ENCODE measurements around the gene PDE6B.
"Not testable (repeated sequence)": the region's sequence is repeated elsewhere in the genome, so short reads cannot be mapped to it uniquely, and the experiment has no call there.

Gene PDE6B

DNA sequence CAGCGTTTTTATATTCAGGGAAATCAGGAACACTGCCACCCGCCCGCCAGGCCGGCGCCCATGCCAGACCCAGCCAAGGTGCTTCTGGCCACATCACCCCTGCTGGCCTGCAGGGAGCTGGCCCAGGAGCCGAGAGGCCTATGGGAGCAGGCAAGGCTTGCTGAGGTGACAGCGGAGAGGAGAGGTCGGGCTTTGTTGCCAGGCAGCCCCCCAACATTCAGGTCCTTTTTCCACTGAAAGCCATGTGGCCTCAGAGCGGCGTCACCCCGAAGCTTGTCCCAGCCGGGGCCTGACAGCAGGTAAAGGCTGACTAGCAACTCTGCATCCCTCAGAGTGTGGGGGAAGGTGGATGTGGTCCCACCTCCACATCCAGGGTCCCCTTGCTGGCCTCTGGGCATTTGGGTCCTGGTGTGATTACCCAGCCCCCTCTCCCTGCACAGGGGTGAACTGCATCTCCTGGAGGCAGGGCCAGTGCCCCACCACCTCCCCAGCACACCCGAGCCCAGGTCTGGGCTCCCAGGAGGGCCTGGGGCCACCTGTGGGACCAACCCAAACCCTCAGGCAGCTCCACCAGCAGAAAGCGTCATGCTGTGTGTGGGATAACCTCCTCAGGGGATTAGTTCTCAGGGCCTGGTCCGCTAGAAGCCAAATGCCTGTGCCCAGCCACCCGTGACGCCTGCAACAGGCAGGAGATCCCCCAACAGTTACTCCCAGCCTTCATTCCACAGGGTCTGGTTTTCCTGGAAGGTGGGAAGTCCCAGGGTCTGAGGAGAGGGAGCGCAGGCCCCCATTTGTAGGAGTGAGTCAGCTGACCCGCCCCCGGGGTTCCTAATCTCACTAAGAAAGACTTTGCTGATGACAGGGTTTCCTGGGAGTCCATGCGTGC lies at the start of gene PDE6B:
PDE6B (plus strand) TSS at position 869 of the 886 bp plus-strand sequence. CDS start 54 bp downstream, outside the sequence.
- DNase-seq (ENCODE audit: low spot score) = no peak

DNA sequence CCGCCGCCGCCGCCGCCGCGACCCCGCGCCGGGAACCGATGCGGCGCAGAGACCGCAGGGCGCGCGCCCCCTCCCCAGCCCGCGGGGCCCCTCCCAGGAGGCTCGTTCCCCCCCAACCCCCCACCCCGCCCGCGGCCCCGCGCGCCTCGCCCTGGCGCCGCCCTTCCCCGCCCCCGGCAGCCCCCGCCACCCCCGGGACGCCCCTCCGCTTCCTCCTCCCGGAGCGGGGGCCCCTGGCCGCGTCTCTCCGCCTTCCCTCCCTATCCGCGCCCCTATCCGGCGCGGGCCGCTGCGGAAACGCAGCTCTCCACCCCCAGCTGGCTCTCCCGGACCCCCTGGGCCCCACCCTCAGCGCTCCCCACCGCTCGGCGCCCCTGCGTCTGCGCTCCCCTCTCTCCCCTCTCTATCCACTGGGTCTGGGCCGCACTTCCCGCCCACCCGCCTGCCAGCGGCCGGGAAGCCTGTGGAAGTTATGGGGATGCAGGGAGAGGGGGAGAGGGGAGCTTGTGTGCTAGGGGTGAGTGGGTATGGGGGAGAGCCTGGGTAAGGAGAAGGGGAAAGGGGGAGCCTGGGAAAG lies 49.0 kb upstream of the PDE6B start, which contains the start of gene TMEM271:
TMEM271 (minus strand) TSS at position 51 of the 577 bp plus-strand sequence. CDS start 233 bp downstream, outside the sequence.
- no peak for DNase-seq (ENCODE audit: low spot score)

DNA sequence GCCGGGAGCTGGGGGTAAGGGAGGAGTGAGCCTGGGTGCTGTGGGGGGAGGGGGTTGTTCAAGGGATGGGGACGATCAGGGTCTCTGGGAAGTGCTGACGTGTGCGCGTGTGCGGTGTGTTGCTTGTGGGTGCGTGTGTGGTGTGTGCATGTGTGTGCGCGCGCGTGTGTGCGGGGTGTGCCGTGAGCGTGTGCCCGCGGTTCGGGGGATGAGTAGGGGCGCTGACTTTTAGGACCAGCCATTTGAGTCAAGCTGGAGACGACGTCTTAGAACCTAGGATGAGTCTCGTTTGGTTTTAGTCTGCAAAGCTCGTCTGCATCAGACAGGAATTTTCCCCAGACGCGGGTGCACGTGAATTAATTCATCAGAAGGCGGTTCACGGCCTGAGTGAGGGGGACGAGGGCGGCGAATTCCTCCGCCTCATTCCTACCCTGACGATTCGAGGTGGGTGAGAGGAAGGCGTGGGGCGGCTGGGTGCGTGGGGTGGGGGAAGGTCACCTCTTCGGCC lies 48.3 kb upstream of the PDE6B start:
- DNase-seq (ENCODE audit: low spot score) = no peak

DNA sequence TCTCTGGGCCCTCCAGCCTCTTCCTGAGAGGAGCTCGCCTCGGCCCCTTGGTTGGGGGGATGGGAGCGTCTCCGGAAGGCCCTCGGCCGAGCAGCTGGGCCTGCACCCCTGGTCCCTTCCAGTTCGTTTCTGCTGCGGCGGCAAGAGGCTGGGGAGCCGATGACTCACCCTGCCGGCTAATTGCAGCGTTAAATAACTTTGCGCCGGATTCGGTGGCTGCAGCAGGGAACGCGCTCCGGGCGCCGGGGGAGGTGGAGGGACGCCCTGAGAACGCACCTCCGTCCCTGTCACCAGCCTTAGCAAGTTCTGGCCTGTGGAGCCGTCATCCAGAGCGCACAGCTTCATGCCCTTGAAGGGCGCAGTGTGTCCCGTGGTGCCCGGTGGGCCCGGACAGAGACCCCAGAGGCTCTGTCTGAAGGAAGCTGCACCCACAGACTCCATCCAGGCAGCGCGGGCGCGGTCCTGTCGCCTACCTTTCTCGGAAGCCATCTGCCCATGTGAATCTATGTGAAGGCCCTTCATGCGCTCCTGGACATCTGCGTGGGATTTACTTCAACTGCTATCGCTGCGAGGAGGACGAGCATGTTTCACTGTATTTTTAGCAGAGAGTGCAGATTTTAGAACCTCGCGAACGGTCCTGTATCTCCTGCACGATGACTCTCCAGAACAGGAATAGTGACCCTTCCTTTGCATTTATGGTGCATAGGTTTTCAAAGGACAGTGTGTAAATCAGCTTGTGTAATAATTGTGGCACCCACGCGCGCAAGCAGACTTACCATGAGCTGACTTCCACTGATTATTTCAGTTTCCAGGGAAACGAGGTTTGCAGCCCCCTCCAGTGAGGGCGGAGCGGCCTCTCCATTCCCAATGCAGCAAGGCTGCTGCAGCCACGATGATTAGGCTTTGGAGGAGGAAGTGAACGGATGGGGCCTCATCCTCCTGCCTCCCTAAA lies 47.6 kb upstream of the PDE6B start:
- peak; percentile 61 for DNase-seq (ENCODE audit: low spot score)

- DNase-seq (ENCODE audit: low spot score) = no peak
Observed at GRCh38 chr4:578451-579443, 46.6 kb upstream of the PDE6B start.

- DNase-seq (ENCODE audit: low spot score) = no peak
Observed at GRCh38 chr4:579543-580175, 45.7 kb upstream of the PDE6B start.

GRCh38 chr4:581181-581580 lies 44.2 kb upstream of the PDE6B start:
- DNase-seq (ENCODE audit: low spot score) = no peak

DNA sequence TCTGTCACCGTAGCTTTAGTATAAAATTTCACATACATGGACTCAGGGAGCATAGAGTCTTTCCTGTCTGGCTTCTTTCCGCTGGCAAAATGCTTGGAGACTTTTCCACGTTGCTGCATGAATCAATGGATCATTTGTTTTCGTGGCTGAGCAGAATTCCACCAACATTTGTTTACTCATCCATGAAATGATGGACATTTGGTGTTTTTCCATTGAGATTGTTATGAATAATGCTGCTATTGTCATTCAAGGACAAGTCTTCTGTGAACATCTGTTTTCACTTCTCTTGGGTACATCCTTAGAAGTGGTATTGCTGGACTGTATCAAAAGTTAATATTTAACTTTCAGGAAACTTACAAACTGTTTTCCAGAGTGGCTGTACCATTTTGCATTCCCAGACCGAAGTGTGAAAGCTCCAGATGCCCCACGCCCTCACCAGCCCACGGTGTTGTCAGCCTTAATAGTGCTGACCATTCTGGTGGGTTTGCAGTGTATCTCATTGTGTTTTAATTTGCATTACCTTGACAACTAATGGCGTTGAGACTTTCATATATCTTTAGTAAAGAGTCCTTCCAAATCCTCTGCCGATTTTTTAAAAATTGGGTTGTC lies 43.5 kb upstream of the PDE6B start:
- DNase-seq (ENCODE audit: low spot score) = peak; percentile 79

GRCh38 chr4:583820-584219 lies 41.6 kb upstream of the PDE6B start:
- DNase-seq (ENCODE audit: low spot score) = no peak

- no peak for DNase-seq (ENCODE audit: low spot score)
Observed at GRCh38 chr4:587671-588350, 37.6 kb upstream of the PDE6B start.

DNA sequence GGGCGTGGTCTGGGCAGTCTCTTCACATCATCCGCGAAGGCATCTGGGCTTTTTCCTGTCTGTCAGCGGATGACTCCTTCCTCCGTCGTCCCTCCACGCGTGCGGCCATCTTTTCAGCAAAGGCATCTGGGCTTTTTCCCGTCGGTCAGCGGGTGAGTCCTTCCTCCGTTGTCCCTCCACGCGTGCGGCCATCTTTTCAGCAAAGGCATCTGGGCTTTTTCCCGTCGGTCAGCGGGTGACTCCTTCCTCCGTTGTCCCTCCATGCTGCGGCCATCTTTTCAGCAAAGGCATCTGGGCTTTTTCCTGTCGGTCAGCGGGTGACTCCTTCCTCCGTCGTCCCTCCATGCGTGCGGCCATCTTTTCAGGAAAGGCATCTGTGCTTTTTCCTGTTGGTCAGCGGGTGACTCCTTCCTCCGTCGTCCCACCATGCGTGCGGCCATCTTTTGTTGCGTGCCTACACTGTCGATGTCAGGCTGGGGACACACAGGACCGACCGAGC lies 37.0 kb upstream of the PDE6B start:
- no peak for DNase-seq (ENCODE audit: low spot score)

GRCh38 chr4:589219-589963 lies 36.0 kb upstream of the PDE6B start:
- DNase-seq (ENCODE audit: low spot score) = no peak

GRCh38 chr4:590313-590841 lies 35.0 kb upstream of the PDE6B start:
- no peak for DNase-seq (ENCODE audit: low spot score)

- DNase-seq (ENCODE audit: low spot score) = not testable (repeated sequence)
Observed at GRCh38 chr4:592178-592577, 33.2 kb upstream of the PDE6B start.

DNA sequence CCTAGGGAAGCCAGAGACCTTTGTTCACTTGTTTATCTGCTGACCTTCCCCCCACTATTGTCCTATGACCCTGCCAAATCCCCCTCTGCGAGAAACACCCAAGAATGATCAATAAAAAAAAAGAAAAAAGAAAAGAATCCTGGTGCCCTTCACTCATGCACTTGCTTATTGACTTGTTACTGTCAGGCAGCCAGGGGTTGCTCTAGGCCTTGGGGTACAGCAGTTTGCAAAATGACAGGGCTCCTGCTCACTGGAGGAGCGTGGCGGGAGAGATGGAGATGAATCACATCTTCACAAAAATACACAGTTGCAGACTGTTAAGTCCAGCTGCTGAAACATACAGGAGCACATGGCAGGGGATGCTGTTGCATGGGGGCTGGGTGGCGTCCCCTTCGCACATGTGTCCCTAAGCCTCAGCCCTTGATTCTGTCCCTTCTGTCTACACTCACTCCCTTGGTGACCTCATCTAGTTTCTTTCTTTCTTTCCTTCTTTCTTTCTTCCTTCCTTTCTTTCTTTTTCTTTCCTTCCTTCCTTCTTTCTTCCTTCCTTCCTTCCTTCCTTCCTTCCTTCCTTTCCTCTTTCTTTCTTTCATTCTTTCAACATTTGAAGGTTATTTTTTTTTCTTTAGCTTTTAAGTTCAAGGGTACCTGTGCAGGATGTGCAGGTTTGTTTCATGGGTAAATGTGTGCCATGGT lies 32.4 kb upstream of the PDE6B start:
- DNase-seq (ENCODE audit: low spot score) = no peak

- no peak for DNase-seq (ENCODE audit: low spot score)
Observed at GRCh38 chr4:598925-599324, 26.4 kb upstream of the PDE6B start.

GRCh38 chr4:600166-600565 lies 25.2 kb upstream of the PDE6B start:
- no peak for DNase-seq (ENCODE audit: low spot score)

All from SW480 (cell line).